ENCODE data around the gene CHST1. TPM values are rescaled to one million over a fixed set of nuclear protein-coding genes. Genes with fewer than 3 reads are reported as not detected.

CHST1 gene
- total RNA-seq, 1 donor from 2014 or later = 2.6 TPM

DNA sequence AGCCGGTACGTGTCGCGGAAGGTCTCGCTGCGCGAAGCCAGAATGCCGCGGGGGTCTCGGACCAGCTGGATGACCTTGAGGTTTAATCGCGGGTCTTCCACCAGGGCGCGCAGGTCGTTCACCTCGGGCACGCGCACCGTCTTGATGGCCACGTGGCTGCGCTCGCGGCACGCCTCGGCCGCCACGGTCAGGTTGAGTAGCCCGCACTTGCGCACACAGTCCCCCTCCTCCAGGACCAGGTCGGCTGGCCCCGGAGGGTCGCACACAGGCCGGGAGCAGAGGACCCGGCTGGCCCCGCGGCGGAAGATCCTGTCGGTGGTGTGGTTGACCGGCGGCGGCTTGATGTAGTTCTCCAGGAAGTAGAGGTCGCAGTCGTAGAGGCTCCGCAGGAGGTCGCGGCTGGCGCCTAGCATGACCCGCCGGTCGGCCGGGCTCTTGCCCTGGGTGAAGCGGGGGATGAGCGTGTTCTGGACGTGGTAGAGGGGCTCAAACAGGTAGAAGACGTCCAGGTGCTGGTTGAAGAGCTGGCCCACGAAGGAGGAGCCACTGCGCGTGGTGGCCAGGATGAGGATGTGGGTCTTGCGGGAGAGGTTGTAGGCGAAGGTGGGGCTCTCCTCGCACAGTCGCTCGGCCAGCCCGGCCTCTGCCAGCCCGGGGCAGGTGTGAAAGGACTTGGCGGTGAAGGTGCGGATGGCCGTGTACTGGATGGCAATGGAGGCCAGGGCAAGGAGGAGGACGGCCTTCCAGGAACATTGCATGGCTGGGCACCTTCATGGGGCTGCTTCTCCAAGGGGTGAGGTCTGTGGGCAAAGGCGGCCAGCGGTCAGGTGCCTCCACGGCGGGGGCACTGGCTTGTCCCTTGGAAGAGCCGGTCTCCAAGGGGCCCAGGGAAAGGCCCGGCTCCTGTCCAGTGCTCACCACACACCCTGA is 15.0 kb downstream of the CHST1 start:
- DNase-seq (ENCODE audit: low read depth) = no peak
- no peaks in the 10 kb centered on the region for H3K9me3 ChIP-seq (ENCODE audit: insufficient read depth, low read depth, low read length)
- H4K20me1 ChIP-seq (ENCODE audit: insufficient read depth, low read length) = no peaks in the 10 kb centered on the region
- no peaks in the 10 kb centered on the region for H3K36me3 ChIP-seq (ENCODE audit: insufficient read depth, low read length)
- no peak overlapping the region for H3K4me2 ChIP-seq (ENCODE audit: low read length)
- FAIRE-seq = no peak
- H3K27ac ChIP-seq (ENCODE audit: low read depth, low read length) = no peak overlapping the region
- H3K4me1 Mint-ChIP-seq (ENCODE audit: low read depth, unreplicated experiment) = peaks cover 13% of the 10 kb centered on the region
- H3K4me1 ChIP-seq (ENCODE audit: insufficient read depth, low read length) = no peaks in the 10 kb centered on the region
- H3K9me3 Mint-ChIP-seq (ENCODE audit: unreplicated experiment) = no peaks in the 10 kb centered on the region
- TF ChIP-seq EZH2 (IDR thresholded peaks at IDR 0.05; ENCODE audit: insufficient read depth, low read length) = no peak
- TF ChIP-seq, protein P1, sequence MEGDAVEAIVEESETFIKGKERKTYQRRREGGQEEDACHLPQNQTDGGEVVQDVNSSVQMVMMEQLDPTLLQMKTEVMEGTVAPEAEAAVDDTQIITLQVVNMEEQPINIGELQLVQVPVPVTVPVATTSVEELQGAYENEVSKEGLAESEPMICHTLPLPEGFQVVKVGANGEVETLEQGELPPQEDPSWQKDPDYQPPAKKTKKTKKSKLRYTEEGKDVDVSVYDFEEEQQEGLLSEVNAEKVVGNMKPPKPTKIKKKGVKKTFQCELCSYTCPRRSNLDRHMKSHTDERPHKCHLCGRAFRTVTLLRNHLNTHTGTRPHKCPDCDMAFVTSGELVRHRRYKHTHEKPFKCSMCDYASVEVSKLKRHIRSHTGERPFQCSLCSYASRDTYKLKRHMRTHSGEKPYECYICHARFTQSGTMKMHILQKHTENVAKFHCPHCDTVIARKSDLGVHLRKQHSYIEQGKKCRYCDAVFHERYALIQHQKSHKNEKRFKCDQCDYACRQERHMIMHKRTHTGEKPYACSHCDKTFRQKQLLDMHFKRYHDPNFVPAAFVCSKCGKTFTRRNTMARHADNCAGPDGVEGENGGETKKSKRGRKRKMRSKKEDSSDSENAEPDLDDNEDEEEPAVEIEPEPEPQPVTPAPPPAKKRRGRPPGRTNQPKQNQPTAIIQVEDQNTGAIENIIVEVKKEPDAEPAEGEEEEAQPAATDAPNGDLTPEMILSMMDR (IDR thresholded peaks at IDR 0.05; ENCODE audit: insufficient read depth, low read depth, low read length) = no peak
- H3K27me3 Mint-ChIP-seq (ENCODE audit: low read depth, unreplicated experiment) = peaks cover 50% of the 10 kb centered on the region
- no peak overlapping the region for H3K9ac ChIP-seq (ENCODE audit: low read length)
- no peaks in the 10 kb centered on the region for H3K27me3 ChIP-seq (ENCODE audit: insufficient read depth, low read length)
- H3K4me3 ChIP-seq (ENCODE audit: insufficient read depth, low read depth, low read length) = no peak overlapping the region
- H3K4me3 Mint-ChIP-seq (ENCODE audit: unreplicated experiment) = no peak overlapping the region
- H3K27ac Mint-ChIP-seq (ENCODE audit: unreplicated experiment) = no peak overlapping the region
- H3K79me2 ChIP-seq (ENCODE audit: insufficient read depth, low read length) = no peaks in the 10 kb centered on the region
- no peak overlapping the region for H2AFZ ChIP-seq (ENCODE audit: low read depth, low read length)
- H3K36me3 Mint-ChIP-seq (ENCODE audit: low read depth, unreplicated experiment) = peaks cover 1% of the 10 kb centered on the region

DNA sequence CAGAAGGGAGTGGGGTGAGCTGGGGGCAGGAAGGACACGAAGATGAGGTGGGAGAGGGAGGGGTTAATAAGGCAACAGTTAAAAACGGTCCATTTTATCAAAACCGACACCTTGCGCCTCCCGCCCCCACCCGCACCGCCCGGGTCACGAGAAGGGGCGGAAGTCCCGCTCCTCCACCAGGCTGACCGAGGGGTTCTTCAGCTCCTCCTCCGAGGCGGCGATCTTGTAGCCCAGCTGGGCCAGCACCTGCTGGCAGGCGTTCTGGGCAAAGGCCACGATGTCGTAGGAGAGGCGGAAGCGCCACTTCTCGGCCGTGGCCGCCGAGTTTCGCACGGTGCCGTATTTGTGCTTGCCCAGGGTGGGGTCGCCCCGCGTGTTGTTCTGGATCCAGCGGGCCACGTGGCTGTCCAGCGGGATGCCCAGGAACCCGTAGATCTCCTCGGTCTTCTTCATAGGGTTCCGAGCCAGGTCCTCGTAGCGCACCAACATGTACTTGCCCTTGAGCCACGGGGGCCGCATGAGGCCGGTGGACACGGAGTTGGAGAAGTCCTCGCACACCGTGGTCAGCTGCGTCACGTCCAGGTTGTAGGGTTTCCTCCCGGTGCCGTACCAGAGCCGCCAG is 15.8 kb downstream of the CHST1 start:
- Histone ChIP-seq H2AFZ (ENCODE audit: low read depth, low read length) (no peak overlapping the region), H3K27ac (ENCODE audit: low read depth, low read length) (no peak overlapping the region), H3K4me3 (ENCODE audit: insufficient read depth, low read depth, low read length) (no peak overlapping the region), H3K27me3 (ENCODE audit: insufficient read depth, low read length) (no peaks in the 10 kb centered on the region), H3K36me3 (ENCODE audit: insufficient read depth, low read length) (no peaks in the 10 kb centered on the region), H3K9me3 (ENCODE audit: insufficient read depth, low read depth, low read length) (no peaks in the 10 kb centered on the region), H4K20me1 (ENCODE audit: insufficient read depth, low read length) (no peaks in the 10 kb centered on the region), H3K79me2 (ENCODE audit: insufficient read depth, low read length) (no peaks in the 10 kb centered on the region), H3K9ac (ENCODE audit: low read length) (no peak overlapping the region), H3K4me1 (ENCODE audit: insufficient read depth, low read length) (no peaks in the 10 kb centered on the region), H3K4me2 (ENCODE audit: low read length) (no peak overlapping the region)
- FAIRE-seq (no peak), DNase-seq (ENCODE audit: low read depth) (no peak)
- Mint-ChIP-seq H3K4me3 (ENCODE audit: unreplicated experiment) (no peak overlapping the region), H3K27me3 (ENCODE audit: low read depth, unreplicated experiment) (peaks cover 54% of the 10 kb centered on the region), H3K27ac (ENCODE audit: unreplicated experiment) (no peak overlapping the region), H3K36me3 (ENCODE audit: low read depth, unreplicated experiment) (peaks cover 1% of the 10 kb centered on the region), H3K4me1 (ENCODE audit: low read depth, unreplicated experiment) (peaks cover 10% of the 10 kb centered on the region), H3K9me3 (ENCODE audit: unreplicated experiment) (no peaks in the 10 kb centered on the region)
- TF ChIP-seq, protein P1 (IDR thresholded peaks at IDR 0.05; ENCODE audit: insufficient read depth, low read depth, low read length) = no peak
- TF ChIP-seq EZH2 (IDR thresholded peaks at IDR 0.05; ENCODE audit: insufficient read depth, low read length) = no peak

Data from astrocyte (in vitro differentiated cells and primary cell).